RKO (cell line): ENCODE measurements around the gene PRLH.

Experiments used
- DNase-seq: peaks from one replicate; pipeline ENCODE4 v3.0.0-alpha.2; 2016; ENCODE audit warnings: low spot score

The PRLH gene, protein sequence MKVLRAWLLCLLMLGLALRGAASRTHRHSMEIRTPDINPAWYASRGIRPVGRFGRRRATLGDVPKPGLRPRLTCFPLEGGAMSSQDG

DNA sequence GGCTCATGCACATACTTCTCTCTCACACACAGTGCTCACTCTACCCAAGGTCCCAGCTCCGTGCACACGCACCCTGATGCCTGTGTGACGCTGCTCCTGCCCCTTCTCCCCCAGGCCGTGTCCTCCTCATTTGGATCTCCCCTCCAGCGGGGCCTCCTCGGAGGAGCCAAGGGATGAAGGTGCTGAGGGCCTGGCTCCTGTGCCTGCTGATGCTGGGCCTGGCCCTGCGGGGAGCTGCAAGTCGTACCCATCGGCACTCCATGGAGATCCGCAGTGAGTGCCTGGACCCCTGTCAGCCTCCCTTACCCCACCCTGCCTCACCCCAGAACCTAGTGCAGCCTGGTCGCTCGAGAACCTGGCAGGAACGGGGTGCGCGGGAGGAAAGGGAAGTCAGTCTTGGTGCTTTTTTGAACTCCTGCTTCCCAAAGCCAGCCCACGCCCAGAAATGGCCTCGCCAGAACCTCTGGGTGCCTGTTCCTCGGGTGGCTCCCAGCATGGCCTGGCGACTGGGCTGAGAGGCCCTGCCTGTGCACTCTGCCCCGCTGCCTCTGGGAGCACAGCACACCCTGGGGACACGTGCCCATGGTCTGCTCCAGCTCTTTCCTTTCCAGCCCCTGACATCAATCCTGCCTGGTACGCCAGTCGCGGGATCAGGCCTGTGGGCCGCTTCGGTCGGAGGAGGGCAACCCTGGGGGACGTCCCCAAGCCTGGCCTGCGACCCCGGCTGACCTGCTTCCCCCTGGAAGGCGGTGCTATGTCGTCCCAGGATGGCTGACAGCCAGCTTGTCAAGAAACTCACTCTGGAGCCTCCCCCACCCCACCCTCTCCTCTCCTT lies at the start of gene PRLH:
Gene PRLH, plus strand, starts transcription at position 174 of the 835 bp plus-strand sequence. Its CDS starts 0 bp downstream, at position 174.
- DNase-seq = no peak

DNA sequence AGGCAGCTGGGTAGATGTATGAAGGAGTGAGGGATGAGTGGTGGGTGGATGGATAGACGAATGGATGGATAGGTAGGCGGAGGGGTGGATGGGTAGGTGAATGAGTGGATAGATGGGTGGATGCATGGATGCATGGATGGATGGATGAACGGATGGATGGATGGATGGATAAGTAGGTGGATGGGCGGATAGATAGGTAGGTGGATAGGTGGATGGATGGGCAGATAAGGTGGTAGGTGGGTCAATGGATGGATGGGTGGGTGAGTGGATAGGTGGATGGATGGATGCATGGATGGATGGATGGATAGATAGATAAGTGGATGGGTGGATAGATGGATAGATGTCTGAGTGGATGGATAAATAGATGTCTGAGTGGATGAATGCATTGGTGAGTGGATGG lies 49.2 kb upstream of the PRLH start:
- no peak for DNase-seq

GRCh38 chr2:237517990-237518389 lies 48.4 kb upstream of the PRLH start:
- no peak for DNase-seq

GRCh38 chr2:237519506-237520245 lies 46.7 kb upstream of the PRLH start:
- no peak for DNase-seq

GRCh38 chr2:237520290-237520689 lies 46.1 kb upstream of the PRLH start:
- DNase-seq = no peak

- DNase-seq = no peak
These were observed 41.7 kb upstream of the PRLH start for GRCh38 chr2:237524631-237525030.

GRCh38 chr2:237525559-237526157 lies 40.7 kb upstream of the PRLH start:
- no peak for DNase-seq

GRCh38 chr2:237527233-237527632 lies 39.1 kb upstream of the PRLH start:
- no peak for DNase-seq

GRCh38 chr2:237527766-237528165 lies 38.6 kb upstream of the PRLH start:
- no peak for DNase-seq

DNA sequence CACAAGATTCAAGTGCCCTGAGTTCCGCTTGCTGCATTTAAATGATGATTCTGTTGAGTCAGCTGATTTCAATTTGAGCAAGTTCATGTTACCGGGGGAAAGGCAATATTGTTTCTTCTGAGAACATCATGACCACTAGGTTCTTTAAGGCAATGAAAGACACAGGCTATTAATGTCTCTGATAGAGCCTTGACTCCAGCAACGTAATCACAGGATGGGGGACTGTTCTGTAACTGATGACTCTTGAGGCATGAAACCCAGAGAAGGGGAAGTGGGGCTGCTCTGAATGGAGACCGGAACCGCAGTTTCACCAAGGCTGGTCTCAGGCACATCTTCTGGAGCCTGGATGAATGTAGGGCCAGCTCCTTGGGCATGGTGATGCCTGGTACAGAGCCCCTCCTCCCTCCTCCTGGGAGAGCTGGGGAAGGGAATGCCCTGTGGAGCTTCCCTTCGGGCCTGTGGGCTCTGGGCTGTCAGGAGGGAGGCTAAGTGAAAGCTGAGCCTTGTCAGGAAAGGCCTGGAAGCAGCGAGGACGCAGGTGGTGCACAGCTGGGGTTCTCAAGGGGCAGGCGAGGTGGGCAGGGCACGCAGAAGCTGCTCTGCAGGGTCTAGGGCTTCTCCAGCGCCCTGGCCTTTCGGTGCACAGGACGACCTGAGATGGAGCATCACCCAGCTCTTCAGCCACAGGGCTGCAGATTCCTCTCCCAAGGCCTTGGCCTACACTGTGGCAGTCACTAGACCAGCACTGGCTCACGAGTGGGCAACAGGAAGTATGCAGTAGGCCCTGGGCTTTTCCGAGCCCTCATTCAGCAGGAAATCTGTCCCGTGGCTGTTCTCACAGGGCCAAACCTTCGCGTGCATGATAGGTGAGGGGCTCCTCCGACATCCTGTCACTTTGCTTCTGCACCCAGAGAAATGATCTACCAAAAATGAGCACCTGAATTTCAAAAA lies 36.6 kb upstream of the PRLH start:
- no peak for DNase-seq

DNA sequence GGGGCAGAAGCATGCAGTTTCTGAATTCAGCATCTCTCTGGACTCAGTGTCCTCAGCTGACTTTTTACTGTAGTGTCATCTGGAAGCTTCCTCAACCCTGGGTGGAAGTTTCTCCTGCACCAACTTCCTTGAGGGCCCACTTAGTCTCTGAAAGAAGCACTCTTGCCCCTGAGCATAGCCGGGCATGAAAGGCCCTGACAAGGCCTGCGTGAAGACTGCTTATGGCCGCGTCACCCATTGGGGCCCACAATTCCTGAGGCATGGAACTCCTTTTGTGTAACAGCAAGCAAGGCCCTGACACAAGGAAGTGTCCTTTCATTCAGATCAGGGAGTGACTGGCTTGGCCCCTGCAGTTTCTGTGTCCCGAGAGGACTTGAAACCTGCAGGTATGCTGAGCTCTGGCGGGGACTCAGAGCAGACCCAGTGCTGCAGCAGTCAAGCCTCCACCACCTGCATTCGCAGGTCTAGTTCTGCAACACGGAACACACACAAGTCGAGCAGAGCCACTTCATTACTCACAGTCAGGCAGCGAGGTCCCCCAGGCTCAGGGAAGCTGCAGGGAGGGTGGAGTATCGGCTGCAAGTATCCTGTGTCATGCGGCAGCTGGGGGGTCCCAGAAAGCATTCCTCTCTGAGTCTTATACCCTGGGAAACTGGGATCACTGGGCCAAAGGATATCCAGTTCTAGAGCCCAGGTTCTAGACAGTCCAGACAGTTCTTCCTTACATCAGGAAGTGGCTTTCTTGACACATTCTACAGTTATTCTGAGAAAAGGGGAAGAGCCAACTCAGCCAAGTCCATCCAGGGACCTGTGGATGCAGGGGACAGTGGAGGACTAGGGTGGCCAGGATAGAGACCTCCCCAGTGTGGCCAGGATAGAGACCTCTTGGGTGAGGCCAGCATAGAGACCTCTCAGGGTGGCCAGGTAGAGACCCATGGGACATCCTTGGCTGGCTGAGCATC lies 35.6 kb upstream of the PRLH start:
- DNase-seq = no peak

GRCh38 chr2:237532160-237532559 lies 34.2 kb upstream of the PRLH start:
- no peak for DNase-seq

DNA sequence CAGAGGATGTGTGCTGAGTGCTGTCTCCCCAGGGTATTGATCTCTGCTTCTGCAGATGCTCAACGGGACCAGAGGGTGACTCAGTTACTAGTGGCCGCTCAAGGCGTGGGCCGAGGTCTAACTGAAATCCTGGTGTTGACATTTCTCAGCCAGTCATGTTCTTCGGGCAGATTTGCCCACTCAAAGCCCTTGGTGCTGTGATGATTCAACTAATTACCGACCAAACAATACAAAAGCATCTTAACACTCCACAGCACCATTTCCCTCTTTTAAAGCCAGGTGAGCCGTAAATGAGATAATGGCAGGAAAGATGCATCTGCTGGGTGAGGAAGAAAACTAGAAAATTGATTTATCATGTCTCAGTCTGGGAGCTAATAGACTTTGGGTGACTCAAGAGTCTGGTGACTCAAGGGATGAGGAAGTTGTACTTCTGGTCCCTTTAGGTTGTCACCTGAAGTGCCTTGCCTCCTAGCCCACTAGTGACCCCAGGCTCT lies 32.7 kb upstream of the PRLH start:
- DNase-seq = no peak

- DNase-seq = no peak
These were observed 32.0 kb upstream of the PRLH start for GRCh38 chr2:237534380-237534779.

DNA sequence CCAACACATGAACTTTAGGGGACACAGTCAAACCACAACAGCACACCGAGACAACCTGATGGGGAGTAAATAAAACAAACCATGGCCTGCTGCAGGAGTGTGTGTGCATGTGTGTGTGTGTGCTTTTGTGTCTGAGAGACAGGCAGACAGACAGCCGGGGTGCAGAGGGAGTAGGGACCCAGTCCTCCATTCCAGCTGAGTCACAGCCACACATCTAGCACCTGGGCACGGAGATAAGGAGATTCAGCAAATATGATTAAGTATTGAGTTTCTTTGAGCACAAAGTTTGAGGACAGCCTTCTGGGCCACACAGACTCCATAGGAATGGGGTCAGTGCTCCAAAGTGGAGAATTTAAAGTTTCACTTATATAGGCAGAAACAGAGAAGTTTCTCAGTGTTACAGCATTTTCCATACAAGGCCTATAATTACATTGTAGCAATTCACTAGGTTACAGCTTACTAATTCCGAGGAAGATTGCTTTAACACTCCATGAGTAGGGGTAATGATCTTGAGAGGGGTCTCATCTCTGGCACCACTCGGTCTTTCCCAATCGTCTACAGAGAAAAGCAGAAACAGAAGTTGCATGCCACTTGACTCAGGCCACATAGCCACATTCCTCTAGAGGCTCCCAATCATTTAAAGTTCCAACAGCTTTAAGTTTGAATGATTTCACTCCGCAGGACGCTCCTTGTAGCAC lies 30.8 kb upstream of the PRLH start:
- no peak for DNase-seq

- DNase-seq = no peak
These were observed 30.3 kb upstream of the PRLH start for GRCh38 chr2:237536083-237536415.

- DNase-seq = no peak
These were observed 29.8 kb upstream of the PRLH start for GRCh38 chr2:237536617-237537016.

DNA sequence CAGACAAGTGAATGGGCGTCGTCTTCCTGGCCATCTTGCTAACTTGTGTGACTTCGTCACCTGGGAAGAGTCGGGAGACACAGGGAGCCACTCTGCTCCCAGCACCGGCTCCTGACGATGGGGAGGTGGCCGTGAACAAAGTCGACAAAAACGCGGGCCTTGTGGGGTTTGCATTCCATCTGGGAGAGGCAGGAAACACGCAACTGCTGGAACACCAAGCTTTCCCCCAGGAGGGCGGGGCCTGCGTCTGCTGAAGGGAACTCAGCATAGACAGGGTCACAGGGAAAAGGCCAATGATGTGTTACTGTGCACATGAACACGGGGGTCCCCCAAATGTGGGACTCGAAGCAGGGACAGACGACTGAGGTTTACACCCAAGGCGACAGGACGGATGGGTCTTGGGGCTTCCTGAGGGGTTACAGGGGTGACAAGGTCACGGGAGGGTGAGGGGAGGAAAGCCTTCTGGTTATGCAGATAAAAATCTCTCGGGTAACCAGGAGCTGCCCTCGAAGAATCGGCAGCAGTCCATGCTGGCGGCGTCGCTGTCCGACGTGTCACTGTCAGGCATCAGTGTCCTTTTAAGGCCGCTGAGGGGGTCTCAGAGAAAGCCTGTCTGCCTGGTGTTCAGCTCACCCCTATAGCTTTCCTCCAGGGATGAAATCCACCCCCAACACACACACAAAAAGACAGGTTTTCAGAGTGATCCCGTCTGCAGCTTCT lies 28.2 kb upstream of the PRLH start:
- DNase-seq = no peak

GRCh38 chr2:237538901-237539300 lies 27.5 kb upstream of the PRLH start:
- DNase-seq = no peak
